Prostate gland (tissue), 2 donors: ENCODE data around the gene THRSP. TPM values are rescaled to one million over a fixed set of nuclear protein-coding genes. Genes with fewer than 3 reads are reported as not detected.

Experiments
- DNase-seq: peaks from one replicate; pipeline ENCODE4 v3.0.0-alpha.2; 2019; ENCODE audit warnings: low spot score
- H3K27ac ChIP-seq, 2 donors: fragments of 200-600 bp; sonication (generic); 2 replicates each; pipeline ENCODE4 v1.5.1; 2017 to 2019
- H3K27me3 ChIP-seq: fragments of 200-600 bp; sonication (generic); replicated peaks from 2 replicates; pipeline ENCODE4 v1.5.1; 2019; ENCODE audit not compliant: insufficient read depth
- H3K36me3 ChIP-seq, 2 donors: fragments of 200-600 bp; sonication (generic); 1 replicate in 1 of 2; 2 replicates in 1 of 2; pipeline versions ENCODE4 v1.5.1 to v1.8.1; 2017 to 2019
- H3K4me1 ChIP-seq: fragments of 200-600 bp; sonication (generic); replicated peaks from 2 replicates; pipeline ENCODE4 v1.5.1; 2019
- H3K4me3 ChIP-seq, 2 donors: fragments of 200-600 bp; sonication (generic); 2 replicates each; pipeline ENCODE4 v1.5.1; 2017 to 2019
- H3K9me3 ChIP-seq: fragments of 200-600 bp; sonication (generic); 2 replicates; pipeline ENCODE4 v1.5.1; 2017
- POLR2A ChIP-seq: fragments of 450-650 bp; IDR thresholded peaks from one replicate; pipeline ENCODE4 v1.6.1; 2016; ENCODE audit warnings: antibody characterized with exemption, mild to moderate bottlenecking
- POLR2AphosphoS5 ChIP-seq: sonication (generic); formaldehyde crosslinking; IDR thresholded peaks from one replicate; pipeline ENCODE4 v1.6.1; 2017; ENCODE audit warnings: antibody characterized with exemption
- WGBS: methylation state at CpG from one replicate; pipeline ENCODE4 v1.1.5; 2018; 5-methylcytosine and 5-hydroxymethylcytosine counted together
- intact Hi-C: fragments of 100-400 bp; cut with DNase I; formaldehyde crosslinking; loops from one replicate; pipeline ENCODE4 v1.14.2; 2022
- total RNA-seq, 2 donors: library from RNA; depleted of rRNA; stranded (reverse); fragments of >200 nt; gene quantifications; one replicate each; pipeline ENCODE4 v1.1.0, GENCODE V29; 2016
- TF ChIP-seq, protein P1 (sequence below), 4 experiments: fragments of 200-600 bp in 2 of 4; fragments of 450-650 bp in 2 of 4; sonication (generic) in 2 of 4; IDR thresholded peaks; 1 replicate in 3 of 4; 2 replicates in 1 of 4; pipeline ENCODE4 v1.5.1; 2016 to 2019; ENCODE audit warnings: antibody characterized with exemption in 4 of 4, mild to moderate bottlenecking in 2 of 4, moderate library complexity in 2 of 4

Gene THRSP
- total RNA-seq, 2 donors from 2014 or later: not detected

DNA sequence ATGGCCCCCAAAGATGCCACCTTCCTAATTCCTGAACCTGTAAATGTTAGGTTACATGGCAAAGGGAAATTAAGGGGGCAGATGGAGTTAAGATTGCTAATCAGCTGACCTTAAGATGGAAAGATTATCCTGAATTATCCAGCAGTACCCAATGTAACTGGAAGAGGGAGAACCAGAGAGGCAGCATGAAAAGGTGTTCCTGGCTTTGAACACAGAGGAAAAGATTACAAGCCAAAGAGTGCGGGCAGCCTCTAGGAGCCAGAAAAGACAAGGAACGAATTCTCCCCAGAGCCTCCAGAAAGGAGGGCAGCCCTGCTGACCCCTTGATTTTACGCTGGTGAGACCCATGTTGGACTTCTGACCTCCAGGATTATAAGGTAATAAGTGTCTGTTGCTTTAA is 15.1 kb upstream of the THRSP start:
- Histone ChIP-seq H3K36me3 (no peaks in the 10 kb centered on the region), H3K9me3 (no peaks in the 10 kb centered on the region), H3K27me3 (no peaks in the 10 kb centered on the region), H3K4me1 (no peaks in the 10 kb centered on the region), H3K27ac (no peak overlapping the region), H3K4me3 (no peak overlapping the region)
- 81% methylated on average over 3 of the region's 3 CpGs for WGBS
- DNase-seq: no peak
- intact Hi-C loops: loop anchor here (5.0 to 10.0 kb wide), 2 partner anchors 54 to 226 kb away; partner anchors contain the start of genes AAMDC, INTS4 and RSF1
- no peak for TF ChIP-seq POLR2AphosphoS5
- TF ChIP-seq, protein P1, sequence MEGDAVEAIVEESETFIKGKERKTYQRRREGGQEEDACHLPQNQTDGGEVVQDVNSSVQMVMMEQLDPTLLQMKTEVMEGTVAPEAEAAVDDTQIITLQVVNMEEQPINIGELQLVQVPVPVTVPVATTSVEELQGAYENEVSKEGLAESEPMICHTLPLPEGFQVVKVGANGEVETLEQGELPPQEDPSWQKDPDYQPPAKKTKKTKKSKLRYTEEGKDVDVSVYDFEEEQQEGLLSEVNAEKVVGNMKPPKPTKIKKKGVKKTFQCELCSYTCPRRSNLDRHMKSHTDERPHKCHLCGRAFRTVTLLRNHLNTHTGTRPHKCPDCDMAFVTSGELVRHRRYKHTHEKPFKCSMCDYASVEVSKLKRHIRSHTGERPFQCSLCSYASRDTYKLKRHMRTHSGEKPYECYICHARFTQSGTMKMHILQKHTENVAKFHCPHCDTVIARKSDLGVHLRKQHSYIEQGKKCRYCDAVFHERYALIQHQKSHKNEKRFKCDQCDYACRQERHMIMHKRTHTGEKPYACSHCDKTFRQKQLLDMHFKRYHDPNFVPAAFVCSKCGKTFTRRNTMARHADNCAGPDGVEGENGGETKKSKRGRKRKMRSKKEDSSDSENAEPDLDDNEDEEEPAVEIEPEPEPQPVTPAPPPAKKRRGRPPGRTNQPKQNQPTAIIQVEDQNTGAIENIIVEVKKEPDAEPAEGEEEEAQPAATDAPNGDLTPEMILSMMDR (IDR thresholded peaks at IDR 0.05): no peak
- TF ChIP-seq POLR2A: no peak

DNA sequence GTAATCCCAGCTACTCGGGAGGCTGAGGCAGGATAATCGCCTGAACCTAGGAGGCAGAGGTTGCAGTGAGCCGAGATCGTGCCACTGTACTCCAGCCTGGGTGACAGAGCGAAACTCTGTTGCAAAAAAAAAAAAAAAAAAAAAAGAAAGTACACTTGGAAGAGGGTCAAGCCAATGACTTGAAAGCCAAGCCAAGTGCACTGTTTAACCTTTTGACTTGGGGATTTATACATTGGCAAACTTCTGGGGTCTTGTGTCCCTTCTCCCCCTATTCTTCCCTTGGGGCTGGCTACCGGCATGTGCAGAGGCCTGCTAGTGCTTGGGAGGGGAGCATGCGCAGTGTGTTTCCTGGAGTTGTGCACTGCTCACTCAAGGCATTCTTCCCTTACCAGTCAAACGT is 14.3 kb upstream of the THRSP start:
- no peaks in the 10 kb centered on the region for H3K27me3 ChIP-seq
- no peaks in the 10 kb centered on the region for H3K9me3 ChIP-seq
- intact Hi-C loops: loop anchor here (5.0 to 10.0 kb wide), 2 partner anchors 55 to 227 kb away; partner anchors contain the start of genes AAMDC, INTS4 and RSF1
- no peak for DNase-seq
- H3K36me3 ChIP-seq: no peaks in the 10 kb centered on the region
- H3K4me1 ChIP-seq: no peaks in the 10 kb centered on the region
- H3K27ac ChIP-seq: no peak overlapping the region
- H3K4me3 ChIP-seq: no peak overlapping the region
- 82% methylated on average over 8 of the region's 8 CpGs for WGBS
- TF ChIP-seq POLR2AphosphoS5 (no peak), POLR2A (no peak)
- TF ChIP-seq, protein P1 (IDR thresholded peaks at IDR 0.05): no peak

DNA sequence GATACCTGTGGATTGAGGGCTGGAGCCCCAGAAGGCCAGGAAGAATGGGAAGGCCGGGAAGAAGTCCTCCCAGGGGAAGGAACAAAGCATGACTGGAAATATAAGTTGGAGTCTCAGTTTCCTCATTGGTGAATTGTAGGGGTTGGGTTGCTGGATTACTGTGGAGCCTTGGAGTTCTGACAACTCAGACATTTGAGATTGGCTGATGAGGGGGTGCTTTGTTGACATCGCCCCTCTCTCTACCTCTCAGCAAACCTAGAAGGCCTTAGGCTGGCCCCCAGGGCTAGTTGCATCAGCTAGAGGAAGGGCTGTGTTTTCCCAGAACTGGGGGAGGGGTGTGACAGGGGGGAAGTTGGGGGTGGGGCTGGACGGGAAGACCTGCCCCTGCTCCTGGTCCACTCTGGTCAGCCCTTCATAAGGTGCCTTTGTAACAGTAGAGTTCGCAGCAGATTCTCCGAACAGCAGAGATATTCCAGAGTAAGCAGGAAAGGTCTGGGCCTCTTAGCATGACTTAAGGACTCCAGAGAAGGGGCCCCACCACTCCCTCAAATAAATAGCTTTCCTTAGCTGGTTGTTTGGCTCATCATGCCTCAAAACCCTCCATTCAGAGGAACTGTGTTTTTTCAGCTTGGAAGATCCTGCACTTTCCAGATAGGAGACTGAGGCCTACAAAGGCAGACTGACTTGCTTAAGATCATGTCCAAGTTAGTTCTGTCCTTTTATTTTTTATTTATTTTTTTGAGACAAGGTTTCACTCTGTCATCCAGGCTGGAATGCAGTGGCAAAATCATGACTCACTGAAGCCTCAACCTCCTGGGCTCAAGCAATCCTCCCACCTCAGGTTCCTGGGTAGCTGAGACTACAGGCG is 12.5 kb upstream of the THRSP start:
- no peaks in the 10 kb centered on the region for H3K36me3 ChIP-seq
- no peak for DNase-seq
- no peak overlapping the region for H3K4me3 ChIP-seq
- intact Hi-C loops: no loop called here
- no peaks in the 10 kb centered on the region for H3K27me3 ChIP-seq
- no peaks in the 10 kb centered on the region for H3K4me1 ChIP-seq
- H3K27ac ChIP-seq: no peak overlapping the region
- no peaks in the 10 kb centered on the region for H3K9me3 ChIP-seq
- WGBS: 83% methylated on average over 6 of the region's 6 CpGs
- TF ChIP-seq POLR2AphosphoS5: no peak
- TF ChIP-seq POLR2A: no peak
- TF ChIP-seq, protein P1 (IDR thresholded peaks at IDR 0.05): no peak

DNA sequence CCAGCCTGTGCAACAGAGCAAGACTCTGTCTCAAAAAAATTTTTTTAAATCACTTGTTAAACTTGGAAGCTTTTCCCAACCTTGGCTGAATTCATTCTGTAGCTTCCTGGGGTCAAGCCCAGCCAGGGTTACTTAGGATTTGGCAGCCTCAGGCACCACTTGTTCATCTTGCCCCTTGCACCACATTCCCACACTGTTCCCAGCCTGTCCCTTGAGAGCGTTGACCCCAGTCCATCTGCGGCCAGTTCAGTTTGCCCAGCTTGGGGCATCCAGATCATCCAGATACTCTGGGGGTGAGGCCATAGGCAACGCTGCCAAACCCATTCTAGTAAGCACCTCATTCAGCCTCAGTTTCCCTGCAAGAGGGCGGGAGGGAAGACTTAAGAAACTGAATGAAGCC is 8.7 kb upstream of the THRSP start:
- DNase-seq: no peak
- Histone ChIP-seq H3K27ac (no peak overlapping the region), H3K4me1 (no peaks in the 10 kb centered on the region), H3K36me3 (no peaks in the 10 kb centered on the region), H3K9me3 (no peaks in the 10 kb centered on the region), H3K4me3 (no peak overlapping the region), H3K27me3 (no peaks in the 10 kb centered on the region)
- no peak for TF ChIP-seq POLR2A
- TF ChIP-seq POLR2AphosphoS5: no peak
- TF ChIP-seq, protein P1 (IDR thresholded peaks at IDR 0.05): no peak
- WGBS: 93% methylated on average over 4 of the region's 4 CpGs
- intact Hi-C loops: no loop called here

DNA sequence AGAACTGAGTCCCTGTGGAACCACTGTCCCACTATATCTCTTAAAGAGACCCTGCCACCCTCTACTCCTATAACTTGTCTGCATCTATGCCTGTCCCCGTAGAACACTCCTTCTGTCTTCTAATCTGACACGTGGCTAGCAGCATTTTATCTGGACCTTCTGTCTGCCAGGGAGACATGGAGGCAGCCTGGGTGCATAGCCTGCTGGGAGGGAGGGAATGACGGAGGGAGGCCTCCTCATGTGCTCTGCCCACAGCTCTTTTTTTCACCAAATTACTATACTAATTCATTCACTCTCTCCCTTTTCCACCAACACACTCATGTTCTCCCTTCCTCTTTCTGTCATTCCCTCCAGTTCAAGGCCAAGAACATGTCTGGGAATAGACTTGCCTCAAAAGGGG is 7.6 kb upstream of the THRSP start:
- H3K4me1 ChIP-seq: no peaks in the 10 kb centered on the region
- H3K9me3 ChIP-seq: no peaks in the 10 kb centered on the region
- H3K27me3 ChIP-seq: no peaks in the 10 kb centered on the region
- no peak overlapping the region for H3K4me3 ChIP-seq
- no peak overlapping the region for H3K27ac ChIP-seq
- DNase-seq: no peak
- intact Hi-C loops: no loop called here
- TF ChIP-seq, protein P1 (IDR thresholded peaks at IDR 0.05): no peak
- TF ChIP-seq POLR2A (no peak), POLR2AphosphoS5 (no peak)
- WGBS: 75% methylated on average over 3 of the region's 3 CpGs
- H3K36me3 ChIP-seq: no peaks in the 10 kb centered on the region
